Measurements from ENCODE around the gene OR2H2.
A peak's percentile ranks its signal among the peaks of the same experiment; 100 is the strongest.

The OR2H2 gene

DNA sequence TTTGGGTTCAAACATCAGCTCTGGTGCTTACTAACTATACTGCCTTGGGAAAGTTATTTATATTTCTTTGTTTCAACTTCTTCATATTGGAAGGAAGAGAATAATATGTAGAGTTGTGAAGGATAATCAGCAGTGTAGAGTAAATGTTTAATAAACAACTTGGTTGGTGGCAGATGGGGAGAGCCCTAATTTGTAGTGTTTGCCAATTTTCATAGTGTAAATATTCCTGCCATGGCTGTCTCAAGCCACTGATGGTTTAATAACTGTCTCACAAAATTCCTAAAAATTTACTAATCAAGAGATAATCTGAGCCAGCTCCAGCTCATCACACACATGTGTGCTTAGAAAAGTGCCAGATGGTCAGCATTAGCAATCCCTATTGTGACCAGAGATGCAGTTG is at the start of gene OR2H2:
Gene OR2H2, plus strand, starts transcription at position 301 of the 400 bp plus-strand sequence. CDS start 2,824 bp downstream, outside the sequence.
- DNase-seq (ENCODE audit: low read depth), result no peak
- no peak within 1 kb of the TSS for H3K4me3 ChIP-seq (ENCODE audit: low read length)
- TF ChIP-seq, protein P1, sequence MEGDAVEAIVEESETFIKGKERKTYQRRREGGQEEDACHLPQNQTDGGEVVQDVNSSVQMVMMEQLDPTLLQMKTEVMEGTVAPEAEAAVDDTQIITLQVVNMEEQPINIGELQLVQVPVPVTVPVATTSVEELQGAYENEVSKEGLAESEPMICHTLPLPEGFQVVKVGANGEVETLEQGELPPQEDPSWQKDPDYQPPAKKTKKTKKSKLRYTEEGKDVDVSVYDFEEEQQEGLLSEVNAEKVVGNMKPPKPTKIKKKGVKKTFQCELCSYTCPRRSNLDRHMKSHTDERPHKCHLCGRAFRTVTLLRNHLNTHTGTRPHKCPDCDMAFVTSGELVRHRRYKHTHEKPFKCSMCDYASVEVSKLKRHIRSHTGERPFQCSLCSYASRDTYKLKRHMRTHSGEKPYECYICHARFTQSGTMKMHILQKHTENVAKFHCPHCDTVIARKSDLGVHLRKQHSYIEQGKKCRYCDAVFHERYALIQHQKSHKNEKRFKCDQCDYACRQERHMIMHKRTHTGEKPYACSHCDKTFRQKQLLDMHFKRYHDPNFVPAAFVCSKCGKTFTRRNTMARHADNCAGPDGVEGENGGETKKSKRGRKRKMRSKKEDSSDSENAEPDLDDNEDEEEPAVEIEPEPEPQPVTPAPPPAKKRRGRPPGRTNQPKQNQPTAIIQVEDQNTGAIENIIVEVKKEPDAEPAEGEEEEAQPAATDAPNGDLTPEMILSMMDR (conservative IDR thresholded peaks at IDR 0.05; ENCODE audit: low read depth, low read length), result no peak

DNA sequence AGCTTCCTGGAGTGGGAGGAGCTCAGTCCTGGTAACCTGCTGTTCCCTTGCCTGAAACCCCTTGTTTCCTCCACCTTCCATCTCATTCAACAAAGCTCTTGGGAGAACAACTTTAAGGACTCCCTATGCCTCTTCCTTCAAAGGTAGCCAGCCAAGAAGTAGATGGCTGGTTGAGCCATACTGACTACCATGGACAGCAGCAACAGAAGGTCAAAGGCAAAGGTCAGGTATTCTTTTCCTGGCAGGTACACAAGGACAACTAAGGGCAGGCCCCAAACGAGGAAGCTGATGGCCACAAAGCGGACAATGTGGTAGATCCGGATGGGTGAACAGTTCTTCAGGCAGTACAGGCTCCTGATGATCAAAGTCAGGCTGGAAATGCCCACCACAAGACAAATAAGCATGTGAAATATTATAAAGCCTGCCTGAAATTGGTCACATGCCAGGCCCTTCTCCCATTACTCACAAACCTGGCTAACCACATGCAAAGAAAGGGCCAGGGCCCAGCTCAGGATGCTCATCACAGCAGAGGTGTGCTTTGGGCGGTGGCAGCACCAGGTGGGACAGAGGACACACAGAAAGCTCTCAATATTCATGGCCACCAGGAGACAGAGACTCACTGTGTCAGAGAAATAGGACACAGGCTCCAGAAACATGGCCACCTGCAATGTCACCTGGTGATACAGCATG is 47.1 kb upstream of the OR2H2 start:
- TF ChIP-seq, protein P1 (conservative IDR thresholded peaks at IDR 0.05; ENCODE audit: low read depth, low read length), result no peak

DNA sequence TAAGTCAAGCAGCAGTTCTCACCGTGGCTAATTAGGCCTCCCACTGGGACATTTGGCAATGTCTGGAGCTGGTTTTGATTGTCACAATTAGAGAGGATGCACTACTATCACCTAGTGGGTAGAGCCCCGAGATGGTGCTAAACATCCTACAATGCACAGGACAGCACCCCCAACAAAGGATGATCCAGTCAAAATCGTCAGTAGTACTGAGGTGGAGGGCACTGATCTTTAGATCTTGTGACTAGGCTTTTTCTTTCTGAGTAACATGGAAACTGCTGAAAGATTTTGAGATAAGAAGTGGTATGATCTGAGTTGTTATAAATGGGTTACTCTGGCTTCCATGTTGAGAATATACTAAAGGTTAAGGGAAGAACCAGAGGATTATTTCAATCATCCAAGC is 37.3 kb upstream of the OR2H2 start:
- H3K4me3 ChIP-seq (ENCODE audit: low read length), result no peak overlapping the region
- DNase-seq (ENCODE audit: low read depth), result no peak

More for the DNA sequence above, 47.1 kb upstream of the OR2H2 start:
- no peak for DNase-seq (ENCODE audit: low read depth)
- H3K4me3 ChIP-seq (ENCODE audit: low read length), result no peak overlapping the region

DNA sequence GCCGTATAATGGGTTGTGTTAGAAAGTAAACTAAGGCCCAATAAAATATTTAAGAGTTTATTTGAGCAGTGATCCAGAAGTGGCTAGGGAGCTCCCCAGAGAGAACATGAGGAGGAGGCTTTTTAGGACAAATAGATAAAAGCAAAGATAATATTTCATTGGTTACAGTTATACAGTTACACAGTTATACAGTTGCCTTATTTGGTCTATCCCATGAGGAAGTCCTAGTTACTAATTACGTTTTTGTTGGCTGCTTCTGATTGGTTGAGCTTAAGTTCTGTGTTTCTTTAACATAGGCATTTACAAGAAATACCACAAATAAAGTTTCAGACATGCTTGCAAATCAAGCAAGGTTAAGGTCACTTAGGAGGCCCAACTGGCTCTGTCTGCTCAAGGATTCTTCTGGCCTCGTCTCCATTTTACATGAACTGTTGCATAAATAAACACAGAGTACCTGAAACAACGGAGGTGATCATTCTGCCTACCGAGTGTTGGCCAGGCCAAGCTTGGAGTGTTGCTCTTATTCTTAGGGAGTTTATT is 32.3 kb upstream of the OR2H2 start:
- TF ChIP-seq, protein P1 (conservative IDR thresholded peaks at IDR 0.05; ENCODE audit: low read depth, low read length), result no peak
- H3K4me3 ChIP-seq (ENCODE audit: low read length), result no peak overlapping the region
- DNase-seq (ENCODE audit: low read depth), result peak; percentile 31

More for the DNA sequence above, 37.3 kb upstream of the OR2H2 start:
- TF ChIP-seq, protein P1 (conservative IDR thresholded peaks at IDR 0.05; ENCODE audit: low read depth, low read length), result no peak

DNA sequence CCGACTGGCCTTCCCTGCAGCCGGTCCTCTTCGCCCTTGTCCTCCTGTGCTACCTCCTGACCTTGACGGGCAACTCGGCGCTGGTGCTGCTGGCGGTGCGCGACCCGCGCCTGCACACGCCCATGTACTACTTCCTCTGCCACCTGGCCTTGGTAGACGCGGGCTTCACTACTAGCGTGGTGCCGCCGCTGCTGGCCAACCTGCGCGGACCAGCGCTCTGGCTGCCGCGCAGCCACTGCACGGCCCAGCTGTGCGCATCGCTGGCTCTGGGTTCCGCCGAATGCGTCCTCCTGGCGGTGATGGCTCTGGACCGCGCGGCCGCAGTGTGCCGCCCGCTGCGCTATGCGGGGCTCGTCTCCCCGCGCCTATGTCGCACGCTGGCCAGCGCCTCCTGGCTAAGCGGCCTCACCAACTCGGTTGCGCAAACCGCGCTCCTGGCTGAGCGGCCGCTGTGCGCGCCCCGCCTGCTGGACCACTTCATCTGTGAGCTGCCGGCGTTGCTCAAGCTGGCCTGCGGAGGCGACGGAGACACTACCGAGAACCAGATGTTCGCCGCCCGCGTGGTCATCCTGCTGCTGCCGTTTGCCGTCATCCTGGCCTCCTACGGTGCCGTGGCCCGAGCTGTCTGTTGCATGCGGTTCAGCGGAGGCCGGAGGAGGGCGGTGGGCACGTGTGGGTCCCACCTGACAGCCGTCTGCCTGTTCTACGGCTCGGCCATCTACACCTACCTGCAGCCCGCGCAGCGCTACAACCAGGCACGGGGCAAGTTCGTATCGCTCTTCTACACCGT is 31.5 kb upstream of the OR2H2 start:
- DNase-seq (ENCODE audit: low read depth), result no peak
- TF ChIP-seq, protein P1 (conservative IDR thresholded peaks at IDR 0.05; ENCODE audit: low read depth, low read length), result no peak
- H3K4me3 ChIP-seq (ENCODE audit: low read length), result peak overlapping the region; percentile 9

DNA sequence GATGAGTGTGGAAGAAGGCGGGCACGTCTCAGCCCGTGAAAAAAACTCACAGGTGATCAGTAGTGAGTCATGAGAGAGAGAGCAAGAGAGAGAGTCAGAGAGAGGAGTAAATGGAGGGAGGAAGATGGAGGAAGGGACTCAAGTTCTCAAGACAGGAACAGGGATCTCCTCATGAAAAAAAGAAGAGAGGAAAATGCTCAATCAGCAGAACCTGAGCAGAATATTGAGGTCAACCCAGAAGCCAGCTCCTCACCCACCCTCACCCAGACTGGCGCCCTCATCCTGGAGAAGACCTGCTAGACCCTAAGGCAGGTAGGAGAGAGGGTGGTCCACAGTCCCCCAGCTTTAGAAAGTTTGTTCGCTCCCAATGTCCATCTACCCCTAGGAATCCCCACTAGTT is 30.2 kb upstream of the OR2H2 start:
- TF ChIP-seq, protein P1 (conservative IDR thresholded peaks at IDR 0.05; ENCODE audit: low read depth, low read length), result no peak
- no peak for DNase-seq (ENCODE audit: low read depth)
- no peak overlapping the region for H3K4me3 ChIP-seq (ENCODE audit: low read length)
